ENCODE measurements around the gene INHBB.

- TF ChIP-seq CTCF (IDR thresholded peaks at IDR 0.05; ENCODE audit: low read length) (no peak), EZH2 (IDR thresholded peaks at IDR 0.05; ENCODE audit: borderline replicate concordance, low read length) (no peak)
These were observed 42.8 kb upstream of the INHBB start for GRCh38 chr2:120303177-120303576.
